ENCODE results near the gene CTBP1. TPM values are rescaled to one million over a fixed set of nuclear protein-coding genes. Genes with fewer than 3 reads are reported as not detected.
"Not testable (repeated sequence)": the region's sequence is repeated elsewhere in the genome, so short reads cannot be mapped to it uniquely, and the experiment has no call there.

Gene CTBP1
- polyA plus RNA-seq, 3 donors: 21.3 to 226 (median 42.1) TPM

DNA sequence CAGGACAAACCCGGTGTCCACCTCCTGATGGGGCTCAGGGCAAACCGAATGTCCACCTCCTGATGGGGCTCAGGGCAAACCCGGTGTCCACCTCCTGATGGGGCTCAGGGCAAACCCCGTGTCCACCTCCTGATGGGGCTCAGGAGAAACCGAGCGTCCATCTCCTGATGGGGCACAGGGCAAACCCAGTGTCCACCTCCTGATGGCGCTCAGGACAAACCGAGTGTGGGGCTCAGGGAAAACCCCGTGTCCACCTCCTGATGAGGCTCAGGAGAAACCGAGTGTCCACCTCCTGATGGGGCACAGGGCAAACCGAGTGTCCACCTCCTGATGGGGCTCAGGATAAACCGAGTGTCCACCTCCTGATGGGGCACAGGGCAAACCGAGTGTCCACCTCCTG, 12.1 kb downstream of the CTBP1 start:
- H2AFZ ChIP-seq (ENCODE audit: insufficient read depth, low read depth, low read length, poor library complexity, severe bottlenecking); H3K4me1 ChIP-seq (ENCODE audit: control insufficient read depth in 1 of 2, insufficient read depth in 2 of 2, low read length in 2 of 2); H3K4me3 ChIP-seq (replicated peaks in 1 of 3; ENCODE audit: low read depth in 2 of 3, low read length in 3 of 3); H3K4me2 ChIP-seq (replicated peaks; ENCODE audit: extremely low read depth, low read length, poor library complexity, severe bottlenecking); intact Hi-C loops (cut with micrococcal nuclease); H3K4me1 Mint-ChIP-seq; H3K9me3 Mint-ChIP-seq; DNase-seq; H3K9ac ChIP-seq (ENCODE audit: insufficient read depth, low read length, poor library complexity, severe bottlenecking); H3K27ac ChIP-seq (ENCODE audit: low read depth in 1 of 2, low read length in 2 of 2); H3K4me3 Mint-ChIP-seq; H3K9me3 ChIP-seq (replicated peaks in 1 of 2; ENCODE audit: control insufficient read depth in 1 of 2, insufficient read depth in 1 of 2, low read length in 2 of 2); H3K27me3 Mint-ChIP-seq (ENCODE audit: low read depth in 3 of 3); H3K27ac Mint-ChIP-seq; H3K27me3 ChIP-seq (ENCODE audit: control insufficient read depth in 2 of 2, insufficient read depth in 2 of 2, low read length in 2 of 2): not testable (repeated sequence)
- WGBS (ENCODE audit: insufficient coverage): 98% methylated on average over 13 of the region's 13 CpGs
- H3K36me3 Mint-ChIP-seq: peaks cover 59 to 77% of the 10 kb centered on the region in 2 donors
- Histone ChIP-seq H3K36me3 (replicated peaks in 1 of 2; ENCODE audit: control insufficient read depth in 1 of 2, insufficient read depth in 2 of 2, low read length in 2 of 2) (peaks cover 91 to 100% of the 10 kb centered on the region in 2 donors), H3K79me2 (ENCODE audit: insufficient read depth, low read length) (peaks cover 58% of the 10 kb centered on the region), H4K20me1 (ENCODE audit: insufficient read depth, low read length) (peaks cover 97% of the 10 kb centered on the region)

DNA sequence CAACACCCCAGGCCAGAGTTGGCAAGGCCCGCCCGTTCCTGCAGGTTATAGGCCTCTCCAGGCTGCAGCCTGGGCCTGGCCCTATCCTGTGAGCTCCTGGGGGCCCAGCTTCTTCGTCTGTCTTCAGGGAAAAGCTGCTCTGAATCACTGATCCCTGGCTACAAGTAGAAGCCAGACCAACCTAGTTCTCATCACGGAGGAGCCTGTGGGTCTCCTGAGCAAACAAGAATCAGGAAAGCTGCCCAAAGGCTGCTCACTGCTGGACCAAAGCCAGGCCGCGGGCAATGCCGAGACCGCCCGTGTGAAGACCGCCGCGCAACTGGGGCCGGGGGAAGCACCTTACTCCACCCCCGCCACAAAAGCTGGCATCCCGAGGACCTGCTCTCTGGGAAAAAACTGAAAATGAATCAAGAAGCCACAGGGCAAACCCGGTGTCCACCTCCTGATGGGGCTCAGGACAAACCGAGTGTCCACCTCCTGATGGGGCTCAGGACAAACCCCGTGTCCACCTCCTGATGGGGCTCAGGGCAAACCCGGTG, 12.8 kb downstream of the CTBP1 start:
- DNase-seq: no peak
- 97% methylated on average over 19 of the region's 19 CpGs for WGBS (ENCODE audit: insufficient coverage)
- peaks cover 52% of the 10 kb centered on the region for H3K79me2 ChIP-seq (ENCODE audit: insufficient read depth, low read length)
- no peak overlapping the region for H2AFZ ChIP-seq (ENCODE audit: insufficient read depth, low read depth, low read length, poor library complexity, severe bottlenecking)
- H3K9ac ChIP-seq (ENCODE audit: insufficient read depth, low read length, poor library complexity, severe bottlenecking): no peak overlapping the region
- Mint-ChIP-seq H3K27me3 (ENCODE audit: low read depth in 3 of 3) (no peaks in the 10 kb centered on the region), H3K4me1 (no peaks in the 10 kb centered on the region), H3K27ac (no peak overlapping the region), H3K4me3 (no peak overlapping the region), H3K36me3 (peaks cover 63 to 79% of the 10 kb centered on the region in 2 donors), H3K9me3 (no peaks in the 10 kb centered on the region)
- peaks cover 91 to 100% of the 10 kb centered on the region in 2 donors for H3K36me3 ChIP-seq (replicated peaks in 1 of 2; ENCODE audit: control insufficient read depth in 1 of 2, insufficient read depth in 2 of 2, low read length in 2 of 2)
- H3K9me3 ChIP-seq (replicated peaks in 1 of 2; ENCODE audit: control insufficient read depth in 1 of 2, insufficient read depth in 1 of 2, low read length in 2 of 2): no peaks in the 10 kb centered on the region
- no peak overlapping the region for H3K4me2 ChIP-seq (replicated peaks; ENCODE audit: extremely low read depth, low read length, poor library complexity, severe bottlenecking)
- intact Hi-C loops (cut with micrococcal nuclease): no loop called here
- peaks cover 97% of the 10 kb centered on the region for H4K20me1 ChIP-seq (ENCODE audit: insufficient read depth, low read length)
- no peak overlapping the region for H3K27ac ChIP-seq (ENCODE audit: low read depth in 1 of 2, low read length in 2 of 2)
- no peaks in the 10 kb centered on the region for H3K27me3 ChIP-seq (ENCODE audit: control insufficient read depth in 2 of 2, insufficient read depth in 2 of 2, low read length in 2 of 2)
- H3K4me3 ChIP-seq (replicated peaks in 1 of 3; ENCODE audit: low read depth in 2 of 3, low read length in 3 of 3): no peak overlapping the region
- H3K4me1 ChIP-seq (ENCODE audit: control insufficient read depth in 1 of 2, insufficient read depth in 2 of 2, low read length in 2 of 2): no peaks in the 10 kb centered on the region
- TF ChIP-seq, protein P1, sequence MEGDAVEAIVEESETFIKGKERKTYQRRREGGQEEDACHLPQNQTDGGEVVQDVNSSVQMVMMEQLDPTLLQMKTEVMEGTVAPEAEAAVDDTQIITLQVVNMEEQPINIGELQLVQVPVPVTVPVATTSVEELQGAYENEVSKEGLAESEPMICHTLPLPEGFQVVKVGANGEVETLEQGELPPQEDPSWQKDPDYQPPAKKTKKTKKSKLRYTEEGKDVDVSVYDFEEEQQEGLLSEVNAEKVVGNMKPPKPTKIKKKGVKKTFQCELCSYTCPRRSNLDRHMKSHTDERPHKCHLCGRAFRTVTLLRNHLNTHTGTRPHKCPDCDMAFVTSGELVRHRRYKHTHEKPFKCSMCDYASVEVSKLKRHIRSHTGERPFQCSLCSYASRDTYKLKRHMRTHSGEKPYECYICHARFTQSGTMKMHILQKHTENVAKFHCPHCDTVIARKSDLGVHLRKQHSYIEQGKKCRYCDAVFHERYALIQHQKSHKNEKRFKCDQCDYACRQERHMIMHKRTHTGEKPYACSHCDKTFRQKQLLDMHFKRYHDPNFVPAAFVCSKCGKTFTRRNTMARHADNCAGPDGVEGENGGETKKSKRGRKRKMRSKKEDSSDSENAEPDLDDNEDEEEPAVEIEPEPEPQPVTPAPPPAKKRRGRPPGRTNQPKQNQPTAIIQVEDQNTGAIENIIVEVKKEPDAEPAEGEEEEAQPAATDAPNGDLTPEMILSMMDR (IDR thresholded peaks at IDR 0.05): no peak
